ENCODE results near the gene ZSCAN21.
A peak's percentile ranks its signal among the peaks of the same experiment; 100 is the strongest.

DNA sequence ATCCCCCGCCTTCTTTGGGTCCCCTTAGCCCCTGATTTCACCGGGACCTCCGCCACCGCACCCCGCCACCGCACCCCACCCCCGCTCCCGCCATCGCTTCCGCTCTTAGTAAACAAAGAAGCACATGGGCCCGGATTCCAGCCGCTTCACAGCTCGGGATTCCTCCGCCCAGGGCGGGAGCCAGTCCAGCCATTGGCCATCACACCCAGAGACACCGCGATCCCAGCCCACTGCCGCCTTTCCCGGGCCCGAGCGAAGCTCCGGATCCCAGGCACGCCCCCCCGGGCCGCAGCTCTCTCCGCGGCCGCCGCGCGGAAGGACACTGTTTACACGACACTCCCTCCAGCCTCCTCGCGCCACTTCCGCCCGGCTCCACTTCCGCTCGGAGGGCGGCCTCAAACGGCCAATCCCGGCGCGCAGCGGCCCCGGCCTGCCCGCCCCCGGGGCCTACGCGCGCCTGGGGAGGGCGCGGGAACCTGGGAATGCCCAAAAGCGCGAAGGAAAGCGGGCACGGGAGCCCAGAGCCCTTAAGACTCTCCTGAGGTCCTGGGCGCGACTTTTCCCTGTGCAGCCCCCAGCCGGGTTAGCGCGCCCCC lies 50.9 kb downstream of the ZSCAN21 start:
- TF ChIP-seq CTCF (IDR thresholded peaks at IDR 0.05) (peak in 1 of 6 experiments; percentile 15), POLR2A (IDR thresholded peaks at IDR 0.05) (peak in 1 of 2 donors; percentile 36)

Data from thyroid gland (tissue), 4 donors.